ENCODE measurements around the gene PCED1B. TPM values are rescaled to one million over a fixed set of nuclear protein-coding genes. Genes with fewer than 3 reads are reported as not detected.

The PCED1B gene
- total RNA-seq, 1 experiment from 2014 or later, result 0.86 TPM

- no peaks in the 10 kb centered on the region for H3K27me3 ChIP-seq (ENCODE audit: insufficient read depth, low read length)
- DNase-seq (ENCODE audit: low read depth, low spot score) (no peak), ATAC-seq (no peak)
- H3K4me1 ChIP-seq (ENCODE audit: control insufficient read depth in 1 of 2, insufficient read depth in 2 of 2, low read length in 2 of 2), result no peaks in the 10 kb centered on the region
- H3K36me3 ChIP-seq (ENCODE audit: control insufficient read depth in 1 of 2, insufficient read depth in 2 of 2, low read length in 2 of 2), result no peaks in the 10 kb centered on the region
- no peak overlapping the region for H3K4me3 ChIP-seq (replicated peaks in 1 of 2; ENCODE audit: low read depth in 1 of 2, low read length in 2 of 2)
- intact Hi-C loops (cut with micrococcal nuclease), result no loop called here
- no peak for TF ChIP-seq JUND (IDR thresholded peaks at IDR 0.05)
- TF ChIP-seq EGR1 (IDR thresholded peaks at IDR 0.05; ENCODE audit: low read depth), result no peak
- no peak for TF ChIP-seq SIN3A (IDR thresholded peaks at IDR 0.05; ENCODE audit: low read depth)
- TF ChIP-seq, protein P1, sequence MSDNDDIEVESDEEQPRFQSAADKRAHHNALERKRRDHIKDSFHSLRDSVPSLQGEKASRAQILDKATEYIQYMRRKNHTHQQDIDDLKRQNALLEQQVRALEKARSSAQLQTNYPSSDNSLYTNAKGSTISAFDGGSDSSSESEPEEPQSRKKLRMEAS (IDR thresholded peaks at IDR 0.05), result no peak
- TF ChIP-seq EZH2phosphoT487 (IDR thresholded peaks at IDR 0.05; ENCODE audit: borderline replicate concordance), result no peak
- no peak for TF ChIP-seq ZBTB33 (IDR thresholded peaks at IDR 0.05; ENCODE audit: extremely low read depth, insufficient replicate concordance, low read length)
- no peak for TF ChIP-seq CEBPB (IDR thresholded peaks at IDR 0.05; ENCODE audit: low read depth)
- no peak for TF ChIP-seq YY1 (IDR thresholded peaks at IDR 0.05; ENCODE audit: extremely low read depth, insufficient replicate concordance, low read depth, low read length)
- TF ChIP-seq ELF1 (IDR thresholded peaks at IDR 0.05; ENCODE audit: borderline replicate concordance, low read depth), result no peak
- no peak for TF ChIP-seq SP1 (IDR thresholded peaks at IDR 0.05; ENCODE audit: low read depth)
- no peak for TF ChIP-seq TCF7L2 (IDR thresholded peaks at IDR 0.05; ENCODE audit: borderline replicate concordance, extremely low read depth, insufficient read depth, insufficient read length)
- no peak for TF ChIP-seq EZH2 (IDR thresholded peaks at IDR 0.05)
- TF ChIP-seq POLR2A (IDR thresholded peaks at IDR 0.05; ENCODE audit: borderline replicate concordance, extremely low read depth, insufficient read depth, insufficient read length), result no peak
- TF ChIP-seq POLR2AphosphoS5 (IDR thresholded peaks at IDR 0.05; ENCODE audit: low read depth, low read length), result no peak
- no peak for TF ChIP-seq ATF3 (IDR thresholded peaks at IDR 0.05)
- H3K4me2 ChIP-seq (ENCODE audit: low read length), result no peak overlapping the region
- ChIA-PET RAD21 (ENCODE audit: low non-redundant PET in 1 of 2, low total read pairs in 2 of 2, uncharacterized antibody in 2 of 2, unreplicated experiment in 2 of 2) (no interaction called here), CTCF (no interaction called here), POLR2A (no interaction called here)
- no peaks in the 10 kb centered on the region for H3K79me2 ChIP-seq (ENCODE audit: insufficient read depth, low read length)
- no peaks in the 10 kb centered on the region for H3K9me2 ChIP-seq (ENCODE audit: insufficient read depth)
- H3K27ac ChIP-seq (ENCODE audit: low read depth, low read length), result no peak overlapping the region
- no peak overlapping the region for H2AFZ ChIP-seq (ENCODE audit: low read depth, low read length, poor library complexity, severe bottlenecking)
- H4K20me1 ChIP-seq (ENCODE audit: insufficient read depth), result no peaks in the 10 kb centered on the region
- no TSS peak for BruUV-seq (replicated peaks)
- H3K9ac ChIP-seq (ENCODE audit: low read length), result no peak overlapping the region
- no peaks in the 10 kb centered on the region for H3K9me3 ChIP-seq (ENCODE audit: control insufficient read depth in 1 of 2, insufficient read depth in 1 of 2, low read depth in 1 of 2, low read length in 2 of 2)
Measured at GRCh38 chr12:47112679-47113078, 33.3 kb downstream of the PCED1B start.

Data from HCT116 (cell line).